ENCODE results near the gene HTR1A.

DNA sequence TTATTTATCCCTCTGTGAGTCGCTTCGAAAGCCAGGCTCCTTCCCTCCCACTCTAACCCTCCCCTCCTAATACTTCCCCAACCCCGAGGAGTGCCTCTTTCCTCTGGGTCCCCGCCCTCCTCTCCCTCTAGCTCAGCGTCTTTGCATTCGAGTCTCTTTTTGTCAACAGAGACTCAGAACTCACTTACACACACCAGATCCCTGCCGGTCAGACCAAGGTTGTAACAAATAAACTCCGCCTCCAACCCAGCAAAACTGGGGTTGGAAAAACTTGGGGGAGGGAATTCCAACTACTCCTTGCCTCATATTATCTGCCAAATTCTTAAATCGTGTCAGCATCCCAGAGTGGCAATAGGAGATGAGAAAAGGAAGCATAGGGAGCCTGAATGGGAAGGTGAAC, at the start of gene HTR1A:
- TF ChIP-seq, protein P1, sequence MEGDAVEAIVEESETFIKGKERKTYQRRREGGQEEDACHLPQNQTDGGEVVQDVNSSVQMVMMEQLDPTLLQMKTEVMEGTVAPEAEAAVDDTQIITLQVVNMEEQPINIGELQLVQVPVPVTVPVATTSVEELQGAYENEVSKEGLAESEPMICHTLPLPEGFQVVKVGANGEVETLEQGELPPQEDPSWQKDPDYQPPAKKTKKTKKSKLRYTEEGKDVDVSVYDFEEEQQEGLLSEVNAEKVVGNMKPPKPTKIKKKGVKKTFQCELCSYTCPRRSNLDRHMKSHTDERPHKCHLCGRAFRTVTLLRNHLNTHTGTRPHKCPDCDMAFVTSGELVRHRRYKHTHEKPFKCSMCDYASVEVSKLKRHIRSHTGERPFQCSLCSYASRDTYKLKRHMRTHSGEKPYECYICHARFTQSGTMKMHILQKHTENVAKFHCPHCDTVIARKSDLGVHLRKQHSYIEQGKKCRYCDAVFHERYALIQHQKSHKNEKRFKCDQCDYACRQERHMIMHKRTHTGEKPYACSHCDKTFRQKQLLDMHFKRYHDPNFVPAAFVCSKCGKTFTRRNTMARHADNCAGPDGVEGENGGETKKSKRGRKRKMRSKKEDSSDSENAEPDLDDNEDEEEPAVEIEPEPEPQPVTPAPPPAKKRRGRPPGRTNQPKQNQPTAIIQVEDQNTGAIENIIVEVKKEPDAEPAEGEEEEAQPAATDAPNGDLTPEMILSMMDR (IDR thresholded peaks at IDR 0.05; ENCODE audit: poor library complexity): no peak
- TF ChIP-seq EZH2 (IDR thresholded peaks at IDR 0.05; ENCODE audit: borderline replicate concordance): no peak
- no peak for TF ChIP-seq EZH2phosphoT487 (IDR thresholded peaks at IDR 0.05; ENCODE audit: low read depth, severe bottlenecking, unreplicated experiment)
